GM18526 (cell line): ENCODE measurements around the gene DEPP1.

ENCODE experiments used
- POLR2A ChIP-seq: IDR thresholded peaks from 3 replicates; pipeline ENCODE4 v1.6.1; 2011; ENCODE audit not compliant: insufficient read length; ENCODE audit errors: extremely low read depth

DEPP1 gene

DNA sequence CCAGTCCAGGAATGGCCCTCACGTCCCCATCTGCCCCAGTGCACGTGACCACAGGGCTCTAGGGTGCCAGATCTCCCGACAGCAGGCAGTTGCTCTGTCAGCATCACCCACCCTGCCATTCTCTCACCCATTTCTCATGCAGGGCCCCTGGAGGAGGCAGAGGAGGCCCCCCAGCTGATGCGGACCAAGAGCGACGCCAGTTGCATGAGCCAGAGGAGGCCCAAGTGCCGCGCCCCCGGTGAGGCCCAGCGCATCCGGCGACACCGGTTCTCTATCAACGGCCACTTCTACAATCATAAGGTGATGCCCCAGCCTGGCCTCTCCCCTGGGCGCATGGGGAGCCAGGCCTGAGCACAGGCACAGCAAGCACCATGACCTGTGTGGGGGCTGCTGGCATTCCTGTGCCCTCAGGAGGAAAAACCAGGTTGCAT is 6.1 kb upstream of the DEPP1 start:
- TF ChIP-seq POLR2A = no peak

DNA sequence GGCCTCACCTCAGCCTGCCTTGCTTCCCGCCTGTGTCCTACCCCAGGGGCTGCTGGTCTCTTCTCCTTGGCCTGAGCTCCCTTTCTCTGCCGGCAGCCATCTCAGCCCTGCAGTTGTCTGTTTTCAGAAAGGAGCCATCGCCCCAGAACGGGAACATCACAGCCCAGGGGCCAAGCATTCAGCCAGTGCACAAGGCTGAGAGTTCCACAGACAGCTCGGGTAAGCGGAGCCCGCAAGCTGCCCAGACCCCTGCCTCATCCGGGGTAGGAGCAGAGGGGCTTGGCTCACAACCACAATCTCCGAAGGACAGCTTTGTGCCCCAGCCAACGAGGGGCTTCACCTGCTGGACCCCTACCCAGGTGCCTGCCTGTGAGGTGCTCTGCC is 5.3 kb upstream of the DEPP1 start:
- no peak for TF ChIP-seq POLR2A

DNA sequence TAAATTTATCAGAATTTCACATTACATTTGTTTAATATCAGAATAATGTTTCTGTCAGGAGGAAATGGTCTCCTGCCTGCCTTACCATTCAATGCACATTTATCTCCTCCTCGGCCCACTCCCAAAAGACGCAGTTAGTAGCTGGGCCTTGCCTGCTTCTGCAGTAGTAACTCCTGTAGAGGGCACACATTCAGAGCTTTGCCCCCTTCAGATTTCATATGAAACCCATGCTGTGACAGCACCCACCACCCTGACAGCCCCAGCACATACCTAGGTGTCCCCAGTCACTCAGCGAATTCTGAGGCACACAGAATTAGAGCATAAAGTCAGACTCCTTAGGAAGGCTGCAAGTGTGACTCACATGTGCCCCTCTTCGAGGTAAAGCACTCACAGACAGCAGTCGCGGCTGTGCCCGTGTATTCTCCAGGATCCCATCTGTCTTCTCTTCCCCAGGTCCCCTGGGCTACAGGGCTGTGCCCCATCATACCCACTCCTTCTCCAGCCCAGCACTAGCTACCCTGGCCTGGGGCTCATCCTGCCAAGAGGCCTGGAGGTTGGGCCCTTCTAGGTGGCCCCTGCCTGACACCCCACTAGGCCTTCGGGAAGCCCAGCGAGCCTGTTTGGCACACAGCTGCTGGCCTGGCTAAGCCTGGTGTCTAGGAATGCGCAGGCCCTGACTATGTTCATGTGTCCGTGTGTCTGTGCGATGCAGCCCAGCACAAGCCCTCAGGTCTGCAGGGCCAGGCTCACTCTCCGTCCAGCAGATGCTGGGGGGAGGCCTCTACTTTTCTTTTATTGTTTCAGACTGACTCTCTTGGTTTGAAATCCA is 4.7 kb upstream of the DEPP1 start:
- TF ChIP-seq POLR2A = no peak

DNA sequence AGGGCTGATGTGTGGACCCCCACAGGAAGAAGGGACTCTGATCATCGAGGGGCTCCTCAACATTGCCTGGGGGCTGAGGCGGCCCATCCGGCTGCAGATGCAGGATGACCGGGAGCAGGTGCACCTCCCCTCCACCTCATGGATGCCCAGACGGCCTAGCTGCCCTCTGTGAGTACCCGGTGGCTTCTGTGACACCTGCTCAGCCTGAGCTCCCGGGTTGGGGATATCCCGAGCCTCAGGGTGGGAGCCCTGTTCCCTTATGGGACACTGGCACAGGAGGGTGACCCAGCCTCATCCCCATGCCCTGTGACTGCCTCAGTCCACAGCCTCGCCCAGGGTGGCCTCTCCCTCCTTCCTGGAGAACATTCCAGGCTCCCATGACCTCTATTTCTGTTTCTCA is 3.9 kb upstream of the DEPP1 start:
- TF ChIP-seq POLR2A = no peak

DNA sequence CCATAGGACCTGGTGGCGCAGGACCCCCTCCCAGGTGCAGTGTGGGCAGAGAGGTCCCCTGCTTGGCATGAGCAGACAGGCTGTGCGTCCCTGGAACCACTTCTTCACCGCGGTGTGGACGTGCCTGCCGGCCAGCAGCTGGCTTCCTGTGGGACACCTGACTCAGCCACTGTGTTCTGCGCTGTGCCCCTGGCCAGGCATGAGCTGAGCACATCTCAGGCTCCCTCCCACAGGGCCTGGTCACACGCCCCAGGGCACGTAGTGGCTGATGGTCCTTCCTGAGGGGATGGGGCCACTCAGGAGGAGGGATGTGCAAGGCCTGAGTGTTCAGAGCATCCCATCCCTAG is 3.5 kb upstream of the DEPP1 start:
- TF ChIP-seq POLR2A = no peak

DNA sequence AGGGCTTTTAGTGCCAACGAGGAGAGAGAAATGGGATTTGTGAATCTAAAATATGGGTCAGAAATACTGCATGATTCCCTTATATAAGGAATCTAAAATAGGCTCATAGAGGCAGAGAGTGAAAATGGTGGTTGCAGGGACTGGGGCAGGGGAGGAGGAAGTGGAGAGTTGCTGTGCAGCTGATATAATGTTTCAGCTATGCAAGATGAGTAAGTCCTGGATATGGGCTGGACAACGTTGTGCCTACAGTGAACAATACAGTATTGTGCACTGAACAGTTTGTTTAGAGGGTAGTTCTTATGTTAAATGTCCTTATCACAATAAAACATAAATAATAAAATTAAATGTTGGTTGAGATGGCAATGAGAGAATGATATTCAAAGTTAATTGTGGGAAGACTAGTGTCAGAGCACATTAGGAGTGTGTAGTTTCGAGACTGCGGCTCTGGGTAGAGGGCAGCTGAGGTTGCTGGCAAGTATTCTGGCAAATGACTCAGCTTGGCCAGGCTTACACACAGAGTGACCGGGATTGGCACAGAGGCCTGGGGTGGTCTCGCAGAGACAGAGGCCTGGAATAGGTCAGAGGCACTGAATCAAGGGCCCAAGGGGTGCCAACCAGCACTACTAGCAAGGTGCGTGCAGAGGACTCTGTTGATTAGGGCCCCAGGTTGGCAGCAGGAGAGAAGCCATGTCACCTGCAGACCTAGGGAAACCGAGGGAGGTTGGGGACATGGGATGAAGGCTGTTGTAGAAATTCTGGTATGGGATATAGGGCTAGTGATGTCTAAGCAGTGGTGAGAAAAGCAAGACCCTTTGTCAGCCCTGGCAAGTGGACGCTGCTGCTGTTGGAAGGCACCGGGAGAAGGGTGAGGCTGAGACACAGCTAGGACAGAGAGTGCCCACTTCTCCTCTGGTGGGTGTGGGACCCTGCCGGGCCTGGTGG is 2.8 kb upstream of the DEPP1 start:
- no peak for TF ChIP-seq POLR2A

DNA sequence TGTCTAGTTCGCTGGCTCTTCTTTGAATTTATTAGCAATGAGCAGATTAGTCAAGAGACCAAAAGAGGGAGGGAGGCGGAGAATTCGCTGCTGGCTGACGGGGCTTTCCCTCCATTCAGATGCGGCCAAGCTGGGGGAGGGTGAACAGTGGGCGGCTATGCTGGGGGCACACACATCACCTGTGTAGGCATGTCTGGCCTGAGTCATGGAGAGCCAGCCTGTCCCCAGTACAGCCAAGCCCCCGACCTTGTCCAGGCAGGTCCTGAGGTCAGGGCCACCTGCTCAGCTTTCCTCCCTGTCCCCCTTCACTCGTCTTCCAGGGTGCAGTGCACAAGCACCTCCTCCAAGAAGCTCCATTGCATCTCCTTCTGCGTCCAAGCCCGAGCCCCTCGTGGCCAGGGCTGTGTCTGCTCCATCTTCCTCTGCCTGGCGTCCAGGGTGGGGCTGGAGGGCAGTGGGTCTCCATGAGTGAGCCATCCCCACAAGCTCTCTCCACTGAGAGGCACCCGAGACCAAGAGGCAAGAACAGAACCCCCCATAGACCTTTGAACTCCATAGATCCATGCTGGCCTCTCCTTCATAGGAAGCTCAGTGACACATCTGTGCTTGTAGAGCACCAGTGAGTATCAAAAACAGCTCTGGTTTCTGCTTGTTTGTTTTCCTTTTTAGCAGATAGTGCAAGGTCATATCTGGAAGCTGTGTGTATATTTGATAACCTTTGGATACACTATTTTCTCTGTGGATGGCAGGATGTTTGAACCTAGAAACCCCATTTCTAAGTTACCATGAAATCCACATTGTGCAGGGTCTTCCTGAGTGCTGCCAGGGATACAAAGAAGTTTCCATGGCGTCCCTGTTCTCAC is 1.9 kb upstream of the DEPP1 start:
- no peak for TF ChIP-seq POLR2A

DNA sequence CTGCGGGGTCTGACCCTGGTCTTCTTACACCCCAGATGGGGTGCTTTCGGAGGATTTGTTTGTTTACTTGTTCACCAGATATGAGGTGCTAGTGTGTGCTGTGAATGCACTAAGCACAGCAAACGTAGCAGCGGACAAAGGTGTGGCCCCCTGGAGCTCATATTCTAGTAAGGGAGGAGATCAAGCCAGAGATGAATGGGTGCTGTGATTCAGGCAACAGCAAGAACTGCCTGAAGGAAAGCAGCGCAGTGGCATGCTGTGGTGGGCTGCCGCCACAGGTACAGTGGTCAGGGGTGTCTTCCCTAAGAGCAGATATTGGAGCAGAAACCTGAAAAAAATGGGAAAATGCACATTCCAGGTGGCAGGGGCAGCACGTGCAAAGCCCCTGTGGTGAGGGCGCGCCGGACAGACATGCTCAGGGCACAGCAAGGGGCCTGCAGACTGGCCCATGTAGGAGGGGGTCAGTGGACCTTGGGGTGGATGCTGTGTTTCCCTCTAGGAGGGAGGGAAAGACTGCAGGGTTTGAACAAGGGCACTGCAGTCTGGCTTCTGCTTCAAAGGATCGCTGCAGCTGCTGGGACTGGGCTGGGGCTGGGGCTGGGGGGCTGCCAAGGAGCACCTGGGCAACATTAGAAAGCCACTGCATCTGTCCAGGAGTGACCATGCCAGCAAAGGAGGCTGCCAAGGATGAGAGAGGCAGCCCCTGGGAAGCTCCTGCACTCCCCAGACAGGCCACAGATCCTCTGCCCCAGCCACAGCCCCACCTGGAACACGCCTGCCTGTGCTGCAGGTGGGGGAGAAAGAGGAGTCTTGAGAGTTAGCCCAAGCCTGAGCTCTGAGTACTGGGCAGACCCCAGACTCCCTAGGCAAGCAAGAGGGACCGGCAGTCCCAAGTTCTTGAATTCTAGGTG is 927 bp upstream of the DEPP1 start:
- TF ChIP-seq POLR2A = no peak

DNA sequence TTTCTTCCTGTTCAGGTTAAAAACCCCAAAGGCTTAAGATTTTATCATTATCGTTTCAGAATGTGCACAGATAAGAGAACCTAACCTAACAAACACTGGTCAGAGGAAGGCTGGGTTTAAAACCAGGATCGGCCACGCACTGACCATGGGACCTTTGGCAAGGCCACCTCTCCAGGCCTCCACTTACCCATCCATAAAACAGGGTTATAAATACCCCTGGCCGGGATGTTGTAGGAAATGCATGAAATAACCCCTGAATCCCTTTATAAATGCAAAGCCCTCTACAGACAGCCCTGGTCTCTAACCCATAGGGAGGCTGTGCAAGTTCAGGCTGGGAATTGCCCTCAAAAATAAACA is 418 bp downstream of the DEPP1 start:
- TF ChIP-seq POLR2A = no peak

DNA sequence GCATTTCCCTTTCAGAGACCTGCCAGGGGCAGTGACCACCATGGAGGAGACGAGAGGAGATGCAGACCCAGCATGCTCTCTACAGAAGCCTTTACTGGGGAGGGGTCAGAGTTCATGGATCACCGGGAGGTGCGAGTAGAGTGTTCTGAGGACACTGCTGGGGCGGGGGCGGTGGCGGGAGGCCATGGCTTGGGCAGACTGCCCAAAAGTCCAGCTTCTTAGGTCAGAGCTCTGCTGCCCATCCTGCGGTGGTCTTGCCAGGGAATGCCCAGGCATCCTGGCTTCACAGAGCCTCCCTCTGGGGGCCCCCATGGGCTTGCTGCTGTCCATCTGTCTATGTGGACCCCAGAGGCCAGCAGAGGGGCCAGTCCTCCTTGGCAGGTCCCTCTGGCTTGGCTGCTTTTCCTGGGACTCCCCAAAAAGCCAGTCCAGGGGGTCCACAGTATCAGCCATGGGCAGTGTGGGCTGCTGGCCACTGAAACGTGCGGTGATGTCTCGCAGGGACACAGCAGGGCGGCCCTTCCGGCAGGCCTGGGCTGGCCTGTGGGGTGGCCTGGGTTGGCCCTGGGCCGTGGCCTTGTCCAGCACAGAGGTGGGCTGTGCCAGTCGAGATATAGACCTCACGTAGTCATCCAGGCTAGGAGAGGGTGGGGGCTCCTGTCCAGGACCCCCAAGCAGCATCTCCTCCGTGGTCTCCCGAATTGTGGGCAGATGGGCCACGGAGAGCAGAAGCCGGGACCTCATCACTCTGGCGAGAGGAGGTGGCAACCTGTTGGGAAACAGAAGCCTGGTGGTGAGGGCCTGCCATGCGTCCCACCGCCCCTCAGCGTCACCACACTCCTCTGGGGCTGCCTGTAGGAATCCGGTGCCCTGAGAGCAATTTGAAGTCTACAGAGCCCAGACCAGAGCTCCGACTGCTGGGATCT is 1.1 kb downstream of the DEPP1 start:
- TF ChIP-seq POLR2A = no peak

DNA sequence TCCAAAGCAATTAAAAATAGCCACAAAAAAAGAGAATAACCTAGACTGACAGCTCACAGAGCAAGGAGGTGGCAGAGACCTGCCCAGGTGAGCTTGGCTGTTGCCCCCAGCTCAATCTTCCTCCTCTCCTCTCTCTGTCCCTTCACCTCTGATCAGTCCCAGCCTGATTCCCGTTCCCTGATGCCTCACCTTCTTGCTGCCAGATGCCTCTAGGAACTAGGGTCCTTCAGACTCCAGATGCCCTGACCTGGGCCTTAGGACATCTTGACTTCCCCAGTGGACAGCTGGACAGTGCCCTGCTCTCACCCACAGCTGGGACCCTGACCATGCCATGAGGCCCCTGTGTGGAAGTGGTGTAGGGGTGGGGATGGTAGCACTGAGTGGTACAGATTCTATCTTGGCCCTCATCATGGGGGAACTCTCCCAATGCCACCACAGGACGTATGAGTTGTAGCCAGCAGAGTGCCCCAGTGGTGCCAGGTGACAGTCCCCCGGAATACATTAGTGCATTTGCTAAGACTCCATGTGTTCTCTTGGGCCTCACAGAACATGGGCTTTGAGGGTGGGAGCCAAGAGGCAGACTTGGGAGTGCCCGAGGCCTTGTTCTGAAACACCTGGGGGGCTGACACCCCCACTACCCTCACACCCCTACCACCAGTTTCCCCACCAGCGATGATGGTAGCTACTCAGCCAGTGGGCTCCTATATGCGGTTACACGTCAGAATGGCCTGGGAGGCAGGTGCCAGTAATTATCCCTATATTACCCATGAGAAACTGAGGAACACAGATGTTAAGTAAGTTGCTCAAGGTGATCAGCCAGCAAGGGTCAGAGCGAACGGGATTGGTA is 2.0 kb downstream of the DEPP1 start:
- TF ChIP-seq POLR2A = no peak
